BE2C (cell line): ENCODE data around the gene GJA4.

Experiments
- DNase-seq: peaks from one replicate; pipeline ENCODE4 v3.0.0-alpha.2; 2020
- H3K27me3 ChIP-seq: fragments of 250-450 bp; sonication (Bioruptor Pico); 2 replicates; pipeline ENCODE4 v1.5.1; 2020; ENCODE audit warnings: mild to moderate bottlenecking
- H3K36me3 ChIP-seq: fragments of 250-450 bp; sonication (Bioruptor Pico); 2 replicates; pipeline ENCODE4 v1.5.1; 2020; ENCODE audit warnings: mild to moderate bottlenecking
- H3K4me1 ChIP-seq: fragments of 250-450 bp; sonication (Bioruptor Pico); 2 replicates; pipeline ENCODE4 v1.5.1; 2020
- H3K4me3 ChIP-seq: 2 replicates; pipeline ENCODE4 v1.5.1; 2011; ENCODE audit warnings: low read depth, low read length
- H3K9me3 ChIP-seq: fragments of 250-450 bp; sonication (Bioruptor Pico); 2 replicates; pipeline ENCODE4 v1.5.1; 2020
- CTCF ChIP-seq: IDR thresholded peaks from 2 replicates; pipeline ENCODE4 v1.5.1; 2012; ENCODE audit warnings: mild to moderate bottlenecking, low read depth, low read length

GJA4 gene

DNA sequence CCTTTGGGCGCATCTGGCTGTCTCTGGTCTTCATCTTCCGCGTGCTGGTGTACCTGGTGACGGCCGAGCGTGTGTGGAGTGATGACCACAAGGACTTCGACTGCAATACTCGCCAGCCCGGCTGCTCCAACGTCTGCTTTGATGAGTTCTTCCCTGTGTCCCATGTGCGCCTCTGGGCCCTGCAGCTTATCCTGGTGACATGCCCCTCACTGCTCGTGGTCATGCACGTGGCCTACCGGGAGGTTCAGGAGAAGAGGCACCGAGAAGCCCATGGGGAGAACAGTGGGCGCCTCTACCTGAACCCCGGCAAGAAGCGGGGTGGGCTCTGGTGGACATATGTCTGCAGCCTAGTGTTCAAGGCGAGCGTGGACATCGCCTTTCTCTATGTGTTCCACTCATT is 35.4 kb upstream of the GJA4 start:
- Histone ChIP-seq H3K4me3 (no peak overlapping the region), H3K9me3 (no peaks in the 10 kb centered on the region), H3K36me3 (no peaks in the 10 kb centered on the region), H3K4me1 (no peaks in the 10 kb centered on the region), H3K27me3 (no peaks in the 10 kb centered on the region)
- TF ChIP-seq CTCF: no peak
- DNase-seq: no peak

DNA sequence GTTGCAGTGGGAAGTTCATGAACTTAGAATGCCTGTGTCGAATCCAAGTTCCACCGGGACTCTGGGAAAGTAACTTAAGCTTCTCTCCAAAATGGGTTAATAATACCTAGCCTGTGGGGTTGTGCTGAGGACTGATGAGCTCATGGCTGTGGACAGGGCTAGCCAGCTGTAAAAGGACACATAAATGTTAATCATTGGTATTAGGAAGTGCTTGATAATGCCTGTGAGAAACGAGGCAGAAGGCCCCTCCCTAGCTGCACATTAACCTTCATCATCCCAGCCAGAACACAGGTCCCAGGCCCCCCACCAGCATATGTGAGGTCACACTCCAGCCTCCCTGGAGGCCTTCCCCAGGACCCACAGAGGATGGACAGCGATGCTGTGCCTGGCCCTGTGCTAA is 34.0 kb upstream of the GJA4 start:
- no peak for TF ChIP-seq CTCF
- H3K4me1 ChIP-seq: no peaks in the 10 kb centered on the region
- H3K9me3 ChIP-seq: no peaks in the 10 kb centered on the region
- H3K4me3 ChIP-seq: no peak overlapping the region
- DNase-seq: no peak
- H3K27me3 ChIP-seq: no peaks in the 10 kb centered on the region
- H3K36me3 ChIP-seq: no peaks in the 10 kb centered on the region

- Histone ChIP-seq H3K9me3 (no peaks in the 10 kb centered on the region), H3K36me3 (no peaks in the 10 kb centered on the region), H3K27me3 (no peaks in the 10 kb centered on the region), H3K4me3 (no peak within 1 kb of the TSS), H3K4me1 (no peaks in the 10 kb centered on the region)
- DNase-seq: no peak
- TF ChIP-seq CTCF: no peak
Measured at GRCh38 chr1:34759503-34760357, 33.1 kb upstream of the GJA4 start, which contains the start of gene GJB4. Gene GJB4, plus strand, starts transcription at chr1:34759740. Its CDS starts 1,515 bp downstream, at chr1:34761255.

DNA sequence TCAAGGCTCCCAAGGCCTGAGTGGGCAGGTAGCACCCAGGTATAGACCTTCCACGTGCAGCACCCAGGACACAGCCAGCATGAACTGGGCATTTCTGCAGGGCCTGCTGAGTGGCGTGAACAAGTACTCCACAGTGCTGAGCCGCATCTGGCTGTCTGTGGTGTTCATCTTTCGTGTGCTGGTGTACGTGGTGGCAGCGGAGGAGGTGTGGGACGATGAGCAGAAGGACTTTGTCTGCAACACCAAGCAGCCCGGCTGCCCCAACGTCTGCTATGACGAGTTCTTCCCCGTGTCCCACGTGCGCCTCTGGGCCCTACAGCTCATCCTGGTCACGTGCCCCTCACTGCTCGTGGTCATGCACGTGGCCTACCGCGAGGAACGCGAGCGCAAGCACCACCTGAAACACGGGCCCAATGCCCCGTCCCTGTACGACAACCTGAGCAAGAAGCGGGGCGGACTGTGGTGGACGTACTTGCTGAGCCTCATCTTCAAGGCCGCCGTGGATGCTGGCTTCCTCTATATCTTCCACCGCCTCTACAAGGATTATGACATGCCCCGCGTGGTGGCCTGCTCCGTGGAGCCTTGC is 31.5 kb upstream of the GJA4 start:
- TF ChIP-seq CTCF: no peak
- Histone ChIP-seq H3K36me3 (no peaks in the 10 kb centered on the region), H3K4me3 (no peak overlapping the region), H3K9me3 (no peaks in the 10 kb centered on the region), H3K4me1 (no peaks in the 10 kb centered on the region), H3K27me3 (no peaks in the 10 kb centered on the region)
- no peak for DNase-seq

- no peaks in the 10 kb centered on the region for H3K27me3 ChIP-seq
- H3K4me1 ChIP-seq: no peaks in the 10 kb centered on the region
- H3K9me3 ChIP-seq: no peaks in the 10 kb centered on the region
- DNase-seq: no peak
- H3K4me3 ChIP-seq: no peak overlapping the region
- no peak for TF ChIP-seq CTCF
- no peaks in the 10 kb centered on the region for H3K36me3 ChIP-seq
Measured at GRCh38 chr1:34761776-34762307, 31.0 kb upstream of the GJA4 start.
